ENCODE results near the gene MRPL18.

MRPL18 gene

DNA sequence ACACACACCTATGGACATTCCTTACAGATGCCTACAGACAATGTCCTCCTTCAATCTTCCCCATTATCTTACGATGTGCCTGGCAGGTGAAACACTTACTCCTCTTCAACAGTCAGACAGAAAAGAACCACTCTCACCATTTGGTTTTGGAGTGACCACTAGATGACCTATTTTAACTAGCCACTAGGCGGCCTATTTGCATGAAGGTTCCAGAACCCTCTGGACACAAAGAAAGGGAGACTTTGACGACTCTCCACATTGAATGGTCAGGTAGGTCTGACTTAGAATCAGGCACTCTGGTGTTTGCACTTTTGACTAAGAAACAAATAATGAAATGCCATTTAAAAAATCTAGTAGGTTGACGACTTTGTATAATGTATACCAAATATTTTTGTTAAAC is 51.8 kb downstream of the MRPL18 start:
- DNase-seq (ENCODE audit: low spot score) = no peak

DNA sequence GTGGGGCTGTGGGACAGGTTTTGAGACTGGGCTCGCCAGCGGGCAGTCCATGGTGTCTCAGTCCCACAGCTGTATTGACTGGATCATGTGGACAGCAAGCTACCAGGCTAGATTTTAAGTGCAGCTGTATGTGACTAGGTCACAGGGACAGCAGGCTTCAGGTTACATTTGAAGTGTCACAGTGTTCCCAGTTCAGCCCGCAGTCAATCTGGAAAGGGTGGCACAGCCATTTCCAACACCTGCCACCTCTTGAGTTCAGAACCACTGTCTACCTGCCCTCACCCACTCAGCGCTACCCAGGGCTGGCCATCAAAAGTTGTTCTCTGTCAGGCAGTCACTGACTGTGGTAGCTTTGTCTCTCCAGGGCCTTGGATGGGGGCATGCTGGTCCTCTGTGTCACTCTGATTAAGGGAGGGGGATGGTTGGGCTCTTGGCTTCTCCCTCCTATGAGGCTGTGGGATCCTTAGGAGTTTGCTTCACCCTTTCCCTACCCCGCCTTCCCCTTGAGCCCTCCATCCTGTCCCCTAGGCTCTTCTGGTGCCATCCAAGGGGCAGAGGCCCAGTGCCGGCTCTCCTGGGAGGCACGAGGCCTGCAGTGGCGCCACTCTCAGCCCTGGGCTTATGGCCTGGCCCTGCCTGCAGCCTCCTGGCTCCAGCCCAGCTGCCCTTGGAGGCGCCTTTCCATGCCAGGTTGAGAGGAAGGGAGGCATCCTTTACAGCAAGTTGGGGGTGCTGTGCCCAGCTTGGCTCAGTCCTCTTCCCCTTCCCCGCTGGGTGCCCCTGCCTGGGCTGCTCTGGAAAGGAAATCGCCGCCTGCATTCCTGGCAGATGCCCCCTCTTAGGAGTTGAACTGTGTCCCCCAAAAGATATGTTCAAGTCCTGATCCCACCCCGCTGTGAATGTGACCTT is 54.7 kb downstream of the MRPL18 start:
- no peak for DNase-seq (ENCODE audit: low spot score)

Measured in iPS-NIHi11 (cell line).